Measurements from ENCODE around the gene COMMD10.

The COMMD10 gene

DNA sequence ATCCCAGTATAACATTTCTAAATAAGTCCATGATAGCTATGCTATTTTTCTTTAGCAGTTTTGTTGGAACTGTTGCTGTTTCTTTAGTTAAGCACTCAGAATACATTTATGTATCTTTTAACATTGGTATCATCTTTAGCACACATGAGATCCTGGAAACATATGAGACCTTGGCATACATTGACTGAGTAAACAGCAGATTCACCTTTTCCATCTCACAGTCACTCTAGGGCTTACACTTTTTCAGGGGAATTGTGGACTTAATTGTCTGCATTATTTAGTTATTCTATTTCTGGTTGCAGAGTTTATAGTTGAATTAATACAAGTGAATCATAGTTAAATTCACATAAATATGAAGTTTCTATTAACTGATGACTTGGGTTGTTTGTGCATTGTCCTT lies 70.1 kb downstream of the COMMD10 start:
- DNase-seq (ENCODE audit: low spot score): no peak
- in situ Hi-C loops (cut with MboI; ENCODE audit: low pct_unique_long_range_greater_than_20kb, low sequenced_read_pairs, unreplicated experiment): no loop called here
- no peak for TF ChIP-seq CTCF (IDR thresholded peaks at IDR 0.05; ENCODE audit: extremely low read depth, insufficient read depth, missing control alignments)

GRCh38 chr5:116157902-116158301 lies 73.1 kb downstream of the COMMD10 start:
- no peak for TF ChIP-seq CTCF (IDR thresholded peaks at IDR 0.05; ENCODE audit: extremely low read depth, insufficient read depth, missing control alignments)
- in situ Hi-C loops (cut with MboI; ENCODE audit: low pct_unique_long_range_greater_than_20kb, low sequenced_read_pairs, unreplicated experiment): no loop called here
- no peak for DNase-seq (ENCODE audit: low spot score)

- in situ Hi-C loops (cut with MboI; ENCODE audit: low pct_unique_long_range_greater_than_20kb, low sequenced_read_pairs, unreplicated experiment): no loop called here
- no peak for DNase-seq (ENCODE audit: low spot score)
- TF ChIP-seq CTCF (IDR thresholded peaks at IDR 0.05; ENCODE audit: extremely low read depth, insufficient read depth, missing control alignments): no peak
These were observed 74.2 kb downstream of the COMMD10 start for GRCh38 chr5:116159006-116159405.

- TF ChIP-seq CTCF (IDR thresholded peaks at IDR 0.05; ENCODE audit: extremely low read depth, insufficient read depth, missing control alignments): no peak
- in situ Hi-C loops (cut with MboI; ENCODE audit: low pct_unique_long_range_greater_than_20kb, low sequenced_read_pairs, unreplicated experiment): no loop called here
- DNase-seq (ENCODE audit: low spot score): no peak
These were observed 89.3 kb downstream of the COMMD10 start for GRCh38 chr5:116174111-116174510.

DNA sequence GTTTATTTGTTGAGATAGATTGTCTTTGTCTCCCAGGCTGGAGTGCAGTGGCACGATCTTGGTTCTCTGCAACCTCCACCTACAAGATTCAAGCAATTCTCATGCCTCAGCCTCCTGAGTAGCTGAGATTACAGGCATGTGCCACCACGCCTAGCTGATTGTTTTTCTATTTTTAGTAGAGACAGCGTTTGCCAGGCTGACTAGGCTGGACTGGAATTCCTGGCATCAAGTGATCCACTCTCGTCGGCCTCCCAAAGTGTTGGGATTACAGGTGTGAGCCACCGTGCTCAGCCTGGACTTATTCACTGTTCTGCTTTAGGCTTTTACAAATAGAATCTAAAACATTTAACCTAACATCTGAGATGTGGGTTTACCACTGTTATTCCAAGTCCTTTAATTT lies 91.3 kb downstream of the COMMD10 start:
- DNase-seq (ENCODE audit: low spot score): no peak
- in situ Hi-C loops (cut with MboI; ENCODE audit: low pct_unique_long_range_greater_than_20kb, low sequenced_read_pairs, unreplicated experiment): no loop called here
- no peak for TF ChIP-seq CTCF (IDR thresholded peaks at IDR 0.05; ENCODE audit: extremely low read depth, insufficient read depth, missing control alignments)

DNA sequence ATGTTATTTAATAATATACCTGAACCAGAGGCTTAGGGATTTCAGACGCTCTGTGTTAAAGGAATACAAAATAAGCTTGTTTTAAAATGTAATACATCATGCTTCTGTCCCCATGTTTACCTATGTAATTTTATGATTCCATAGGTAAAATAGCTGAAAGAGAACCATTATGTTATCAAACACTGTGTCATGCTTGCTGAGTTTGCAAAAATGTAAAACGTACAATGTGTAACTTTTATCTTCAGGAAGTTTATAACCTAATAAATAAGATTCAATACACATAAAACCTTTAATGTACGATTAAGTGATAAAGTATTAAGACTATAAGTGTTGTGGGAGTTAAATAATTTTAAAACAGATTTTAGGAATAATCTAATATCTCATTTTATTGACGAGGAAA lies 94.1 kb downstream of the COMMD10 start:
- in situ Hi-C loops (cut with MboI; ENCODE audit: low pct_unique_long_range_greater_than_20kb, low sequenced_read_pairs, unreplicated experiment): no loop called here
- no peak for DNase-seq (ENCODE audit: low spot score)
- no peak for TF ChIP-seq CTCF (IDR thresholded peaks at IDR 0.05; ENCODE audit: extremely low read depth, insufficient read depth, missing control alignments)

DNA sequence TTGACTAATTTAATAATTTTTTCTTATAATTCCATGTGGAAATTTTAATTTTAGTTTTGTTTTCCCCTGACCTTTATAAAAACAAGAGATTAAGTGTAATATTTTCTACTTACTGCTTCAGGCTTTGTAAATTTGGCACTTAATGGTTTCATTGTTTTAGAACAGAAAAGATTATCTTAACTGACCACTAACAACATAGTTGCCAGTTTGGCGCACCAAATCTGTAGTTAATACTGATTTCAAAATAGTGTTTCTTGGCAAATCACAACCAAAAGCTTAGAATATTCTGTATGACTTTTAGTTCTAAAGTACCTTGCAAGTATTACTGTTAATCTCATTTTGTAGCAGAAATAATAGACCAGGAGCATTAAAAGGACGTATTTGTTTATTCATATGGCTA lies 124.3 kb downstream of the COMMD10 start:
- in situ Hi-C loops (cut with MboI; ENCODE audit: low pct_unique_long_range_greater_than_20kb, low sequenced_read_pairs, unreplicated experiment): no loop called here
- DNase-seq (ENCODE audit: low spot score): no peak
- TF ChIP-seq CTCF (IDR thresholded peaks at IDR 0.05; ENCODE audit: extremely low read depth, insufficient read depth, missing control alignments): no peak

Measured in GM13977 (cell line).